ENCODE data around the gene CHST8.

The CHST8 gene

GRCh38 chr19:33718651-33719254 is 97.0 kb downstream of the CHST8 start:
- Histone ChIP-seq H3K9me2 (replicated peaks; ENCODE audit: insufficient read depth, low read length) (no peaks in the 10 kb centered on the region), H3K9ac (ENCODE audit: low read length) (no peak overlapping the region), H3K9me3 (ENCODE audit: insufficient read depth, low read length) (no peaks in the 10 kb centered on the region), H2AFZ (ENCODE audit: low read depth, low read length, severe bottlenecking) (no peak overlapping the region), H3K79me2 (ENCODE audit: insufficient read depth, low read length) (no peaks in the 10 kb centered on the region), H3K36me3 (ENCODE audit: low read length) (no peaks in the 10 kb centered on the region), H3K27me3 (ENCODE audit: low read length) (no peaks in the 10 kb centered on the region), H3K4me2 (ENCODE audit: low read depth, low read length, poor library complexity, severe bottlenecking) (no peak overlapping the region), H3F3A (ENCODE audit: insufficient read depth) (no peaks in the 10 kb centered on the region), H4K20me1 (ENCODE audit: low read depth, low read length) (no peaks in the 10 kb centered on the region), H3K27ac (ENCODE audit: low read depth, low read length) (no peak overlapping the region), H3K4me3 (ENCODE audit: insufficient read depth, low read length, poor library complexity, severe bottlenecking) (no peak overlapping the region)
- no peak for TF ChIP-seq CTCF (IDR thresholded peaks at IDR 0.05; ENCODE audit: insufficient read depth, low read length, poor library complexity, severe bottlenecking)
- no peak for TF ChIP-seq EZH2phosphoT487 (conservative IDR thresholded peaks at IDR 0.05; ENCODE audit: low read length)

DNA sequence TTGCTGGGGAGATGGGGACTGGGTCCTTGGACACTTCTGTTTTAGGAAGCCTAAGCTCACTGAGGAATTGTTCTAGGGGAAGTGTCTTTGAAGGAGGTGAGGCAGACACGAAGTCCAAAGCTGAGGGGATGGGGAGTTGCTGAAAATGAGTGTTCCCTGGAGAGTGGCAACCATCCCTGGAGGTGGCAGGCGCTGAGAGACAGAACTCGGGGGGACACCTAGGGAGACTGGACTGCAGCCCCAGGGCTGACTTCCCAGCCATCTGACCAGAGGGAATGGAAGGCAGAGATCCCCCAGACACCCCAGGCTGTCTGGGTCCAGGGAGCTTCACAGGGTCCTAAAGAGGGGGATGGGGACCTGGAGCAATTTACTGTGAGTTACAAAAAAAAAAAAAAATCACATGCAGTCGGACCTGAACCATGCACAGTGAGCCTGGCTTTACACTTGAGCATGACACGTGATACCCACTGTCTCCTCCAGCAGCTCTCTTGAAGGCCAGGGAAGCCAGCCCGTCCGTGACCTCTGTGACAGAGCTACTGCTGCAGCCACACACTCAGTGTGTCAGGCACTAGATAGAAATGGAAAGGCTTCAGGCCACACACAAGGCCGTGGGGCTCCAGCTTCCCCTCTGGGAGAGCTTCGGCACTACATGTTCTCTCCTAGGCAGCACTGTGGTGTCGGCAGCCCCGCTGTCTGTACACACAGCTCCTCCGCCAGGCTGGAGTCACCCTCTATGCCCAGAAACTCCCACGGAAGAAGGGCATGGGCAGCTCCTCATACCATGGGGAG is 97.8 kb downstream of the CHST8 start:
- no peak overlapping the region for H3K27ac ChIP-seq (ENCODE audit: low read depth, low read length)
- no peak overlapping the region for H3K4me2 ChIP-seq (ENCODE audit: low read depth, low read length, poor library complexity, severe bottlenecking)
- H3K9ac ChIP-seq (ENCODE audit: low read length): no peak overlapping the region
- TF ChIP-seq EZH2phosphoT487 (conservative IDR thresholded peaks at IDR 0.05; ENCODE audit: low read length) (no peak), CTCF (IDR thresholded peaks at IDR 0.05; ENCODE audit: insufficient read depth, low read length, poor library complexity, severe bottlenecking) (no peak)
- no peaks in the 10 kb centered on the region for H3K27me3 ChIP-seq (ENCODE audit: low read length)
- no peaks in the 10 kb centered on the region for H3K9me3 ChIP-seq (ENCODE audit: insufficient read depth, low read length)
- H4K20me1 ChIP-seq (ENCODE audit: low read depth, low read length): no peaks in the 10 kb centered on the region
- H3K36me3 ChIP-seq (ENCODE audit: low read length): no peaks in the 10 kb centered on the region
- no peaks in the 10 kb centered on the region for H3F3A ChIP-seq (ENCODE audit: insufficient read depth)
- no peaks in the 10 kb centered on the region for H3K79me2 ChIP-seq (ENCODE audit: insufficient read depth, low read length)
- no peak overlapping the region for H2AFZ ChIP-seq (ENCODE audit: low read depth, low read length, severe bottlenecking)
- H3K4me3 ChIP-seq (ENCODE audit: insufficient read depth, low read length, poor library complexity, severe bottlenecking): no peak overlapping the region
- H3K9me2 ChIP-seq (replicated peaks; ENCODE audit: insufficient read depth, low read length): no peaks in the 10 kb centered on the region

DNA sequence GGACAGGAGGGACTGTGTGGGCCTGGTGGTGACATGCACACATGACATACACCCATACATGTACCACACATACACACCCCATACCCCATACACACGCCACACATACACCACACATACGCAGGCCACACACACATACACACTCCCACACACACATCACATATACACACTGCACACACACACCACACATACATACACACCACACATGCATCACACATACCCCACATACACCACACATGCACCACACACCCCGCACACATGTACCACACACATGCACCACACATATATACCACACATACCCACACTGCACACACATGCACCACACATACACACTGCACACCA is 98.4 kb downstream of the CHST8 start:
- Histone ChIP-seq H4K20me1 (ENCODE audit: low read depth, low read length) (no peaks in the 10 kb centered on the region), H3K27me3 (ENCODE audit: low read length) (no peaks in the 10 kb centered on the region), H3K9me3 (ENCODE audit: insufficient read depth, low read length) (no peaks in the 10 kb centered on the region), H3K36me3 (ENCODE audit: low read length) (no peaks in the 10 kb centered on the region), H3K79me2 (ENCODE audit: insufficient read depth, low read length) (no peaks in the 10 kb centered on the region), H3K9me2 (replicated peaks; ENCODE audit: insufficient read depth, low read length) (no peaks in the 10 kb centered on the region), H3K4me3 (ENCODE audit: insufficient read depth, low read length, poor library complexity, severe bottlenecking) (no peak overlapping the region), H3K4me2 (ENCODE audit: low read depth, low read length, poor library complexity, severe bottlenecking) (no peak overlapping the region), H3K9ac (ENCODE audit: low read length) (no peak overlapping the region), H2AFZ (ENCODE audit: low read depth, low read length, severe bottlenecking) (no peak overlapping the region), H3K27ac (ENCODE audit: low read depth, low read length) (no peak overlapping the region), H3F3A (ENCODE audit: insufficient read depth) (no peaks in the 10 kb centered on the region)
- TF ChIP-seq CTCF (IDR thresholded peaks at IDR 0.05; ENCODE audit: insufficient read depth, low read length, poor library complexity, severe bottlenecking) (no peak), EZH2phosphoT487 (conservative IDR thresholded peaks at IDR 0.05; ENCODE audit: low read length) (no peak)
